Measurements from ENCODE around the gene MON1A.

MON1A gene

GRCh38 chr3:49903451-49904424 is 25.9 kb downstream of the MON1A start, which contains the start of gene MST1R:
TSS of gene MST1R (minus strand) at chr3:49903873. CDS start at chr3:49903609, 264 bp downstream.
- TF ChIP-seq REST (IDR thresholded peaks at IDR 0.05; ENCODE audit: insufficient replicate concordance, low read depth) (no peak), GABPA (IDR thresholded peaks at IDR 0.05; ENCODE audit: low read depth) (no peak), SPI1 (IDR thresholded peaks at IDR 0.05; ENCODE audit: borderline replicate concordance, low read depth) (no peak), CTCF (IDR thresholded peaks at IDR 0.05; ENCODE audit: insufficient read depth, low read length) (no peak), POLR2AphosphoS5 (IDR thresholded peaks at IDR 0.05; ENCODE audit: low read depth) (no peak)
- H3K27ac ChIP-seq (replicated peaks): no peak within 1 kb of the TSS
- DNase-seq (ENCODE audit: low read depth in 1 of 2, low spot score in 1 of 2): no peak
- no peak within 1 kb of the TSS for H3K4me3 ChIP-seq (replicated peaks; ENCODE audit: insufficient read depth, low read length)
- H3K27me3 ChIP-seq (ENCODE audit: insufficient read depth, poor library complexity, severe bottlenecking): peaks cover 2% of the 10 kb centered on the region

GRCh38 chr3:49902511-49903345 is 26.9 kb downstream of the MON1A start:
- H3K27ac ChIP-seq (replicated peaks): no peak overlapping the region
- DNase-seq (ENCODE audit: low read depth in 1 of 2, low spot score in 1 of 2): no peak

More at GRCh38 chr3:49902511-49903345, 26.9 kb downstream of the MON1A start:
- H3K27me3 ChIP-seq (ENCODE audit: insufficient read depth, poor library complexity, severe bottlenecking): peaks cover 2% of the 10 kb centered on the region
- TF ChIP-seq CTCF (IDR thresholded peaks at IDR 0.05; ENCODE audit: insufficient read depth, low read length): no peak
- no peak for TF ChIP-seq SPI1 (IDR thresholded peaks at IDR 0.05; ENCODE audit: borderline replicate concordance, low read depth)
- no peak for TF ChIP-seq GABPA (IDR thresholded peaks at IDR 0.05; ENCODE audit: low read depth)
- no peak for TF ChIP-seq REST (IDR thresholded peaks at IDR 0.05; ENCODE audit: insufficient replicate concordance, low read depth)
- TF ChIP-seq POLR2AphosphoS5 (IDR thresholded peaks at IDR 0.05; ENCODE audit: low read depth): no peak
- H3K4me3 ChIP-seq (replicated peaks; ENCODE audit: insufficient read depth, low read length): no peak overlapping the region
